ENCODE results near the gene SRD5A3.
"Not testable (repeated sequence)": the region's sequence is repeated elsewhere in the genome, so short reads cannot be mapped to it uniquely, and the experiment has no call there.

Gene SRD5A3

GRCh38 chr4:55359397-55359916, 13.4 kb downstream of the SRD5A3 start:
- DNase-seq (ENCODE audit: low read depth, low spot score) = peak; percentile 13
- in situ Hi-C loops (cut with HindIII; ENCODE audit: low sequenced_read_pairs) = no loop called here
- TF ChIP-seq CTCF (IDR thresholded peaks at IDR 0.05; ENCODE audit: low read depth, low read length) = no peak
- no peak overlapping the region for H3K4me3 ChIP-seq (ENCODE audit: low read depth, low read length)

GRCh38 chr4:55362938-55363337, 16.9 kb downstream of the SRD5A3 start:
- H3K4me3 ChIP-seq (ENCODE audit: low read depth, low read length); DNase-seq (ENCODE audit: low read depth, low spot score); in situ Hi-C loops (cut with HindIII; ENCODE audit: low sequenced_read_pairs): not testable (repeated sequence)

GRCh38 chr4:55363691-55364351, 17.8 kb downstream of the SRD5A3 start:
- in situ Hi-C loops (cut with HindIII; ENCODE audit: low sequenced_read_pairs) = no loop called here
- H3K4me3 ChIP-seq (ENCODE audit: low read depth, low read length) = no peak overlapping the region
- TF ChIP-seq CTCF (IDR thresholded peaks at IDR 0.05; ENCODE audit: low read depth, low read length) = no peak
- DNase-seq (ENCODE audit: low read depth, low spot score) = no peak

- H3K4me3 ChIP-seq (ENCODE audit: low read depth, low read length) = no peak overlapping the region
- DNase-seq (ENCODE audit: low read depth, low spot score) = no peak
- in situ Hi-C loops (cut with HindIII; ENCODE audit: low sequenced_read_pairs) = no loop called here
- no peak for TF ChIP-seq CTCF (IDR thresholded peaks at IDR 0.05; ENCODE audit: low read depth, low read length)
These were observed 18.8 kb downstream of the SRD5A3 start for GRCh38 chr4:55364691-55365344.

GRCh38 chr4:55365345-55365728, 19.3 kb downstream of the SRD5A3 start:
- in situ Hi-C loops (cut with HindIII; ENCODE audit: low sequenced_read_pairs) = no loop called here
- no peak for DNase-seq (ENCODE audit: low read depth, low spot score)
- H3K4me3 ChIP-seq (ENCODE audit: low read depth, low read length) = no peak overlapping the region
- TF ChIP-seq CTCF (IDR thresholded peaks at IDR 0.05; ENCODE audit: low read depth, low read length) = no peak

- peak; percentile 50 for DNase-seq (ENCODE audit: low read depth, low spot score)
- no peak for TF ChIP-seq CTCF (IDR thresholded peaks at IDR 0.05; ENCODE audit: low read depth, low read length)
- H3K4me3 ChIP-seq (ENCODE audit: low read depth, low read length) = no peak overlapping the region
- in situ Hi-C loops (cut with HindIII; ENCODE audit: low sequenced_read_pairs) = no loop called here
These were observed 20.6 kb downstream of the SRD5A3 start for GRCh38 chr4:55366621-55367020.

- TF ChIP-seq CTCF (IDR thresholded peaks at IDR 0.05; ENCODE audit: low read depth, low read length) = no peak
- in situ Hi-C loops (cut with HindIII; ENCODE audit: low sequenced_read_pairs) = no loop called here
- peak; percentile 72 for DNase-seq (ENCODE audit: low read depth, low spot score)
- no peak overlapping the region for H3K4me3 ChIP-seq (ENCODE audit: low read depth, low read length)
These were observed 21.2 kb downstream of the SRD5A3 start for GRCh38 chr4:55367084-55367722.
